ENCODE measurements around the gene ACOD1. TPM values are rescaled to one million over a fixed set of nuclear protein-coding genes. Genes with fewer than 3 reads are reported as not detected.

The ACOD1 gene
- total RNA-seq, 2 experiments from 2014 or later = not detected

DNA sequence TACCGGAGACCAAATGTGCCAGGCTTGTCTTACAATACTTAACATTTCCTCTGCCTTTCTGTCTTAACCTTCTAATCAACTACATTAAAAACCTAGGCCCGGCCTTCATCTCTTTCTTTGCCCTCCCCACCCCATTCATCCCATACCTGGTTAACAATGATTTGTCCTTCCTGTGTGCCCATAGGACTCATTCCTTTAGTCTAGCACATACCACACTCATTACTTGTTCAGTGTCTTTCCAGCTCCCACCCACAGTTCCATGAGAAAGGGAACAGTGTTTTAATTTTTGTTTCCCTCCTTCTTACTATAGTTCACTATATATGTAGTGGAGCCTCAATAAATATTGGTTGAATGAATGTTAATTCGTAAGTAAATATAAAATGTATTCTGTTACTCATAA is 46.0 kb downstream of the ACOD1 start:
- peaks cover 36% of the 10 kb centered on the region for H3K36me3 Mint-ChIP-seq
- ChIA-PET POLR2A (interaction anchor here (5.5 kb wide), 1 partner anchor 32 kb away, joined by 54 read pairs; the partner anchor contains the start of gene FBXL3), CTCF (no interaction called here)
- H3K27ac Mint-ChIP-seq = no peak overlapping the region
- peak overlapping the region; percentile 1 for H3K4me3 Mint-ChIP-seq
- intact Hi-C loops (cut with micrococcal nuclease) = loop anchor here (10.0 kb wide), 1 partner anchor 701 kb away; the partner anchor contains the start of gene SLAIN1
- no peaks in the 10 kb centered on the region for H3K27me3 Mint-ChIP-seq
- DNase-seq = no peak
- no peaks in the 10 kb centered on the region for H3K9me3 Mint-ChIP-seq
- peaks cover 43% of the 10 kb centered on the region for H3K4me1 Mint-ChIP-seq (ENCODE audit: low read depth)

DNA sequence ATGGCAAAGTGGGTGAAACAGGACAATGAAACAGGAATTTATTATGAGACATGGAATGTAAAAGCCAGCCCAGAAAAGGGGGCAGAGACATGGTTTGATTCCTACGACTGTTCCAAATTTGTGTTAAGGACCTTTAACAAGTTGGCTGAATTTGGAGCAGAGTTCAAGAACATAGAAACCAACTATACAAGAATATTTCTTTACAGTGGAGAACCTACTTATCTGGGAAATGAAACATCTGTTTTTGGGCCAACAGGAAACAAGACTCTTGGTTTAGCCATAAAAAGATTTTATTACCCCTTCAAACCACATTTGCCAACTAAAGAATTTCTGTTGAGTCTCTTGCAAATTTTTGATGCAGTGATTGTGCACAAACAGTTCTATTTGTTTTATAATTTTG is 52.2 kb downstream of the ACOD1 start:
- Mint-ChIP-seq H3K9me3 (no peaks in the 10 kb centered on the region), H3K4me3 (no peak overlapping the region), H3K4me1 (ENCODE audit: low read depth) (peaks cover 28% of the 10 kb centered on the region), H3K27ac (no peak overlapping the region), H3K27me3 (no peaks in the 10 kb centered on the region), H3K36me3 (peaks cover 37% of the 10 kb centered on the region)
- no peak for DNase-seq
- intact Hi-C loops (cut with micrococcal nuclease) = no loop called here
- POLR2A ChIA-PET = interaction anchor here (1.8 kb wide), 1 partner anchor 8 kb away, joined by 10 read pairs; no protein-coding TSS in a partner anchor
- CTCF ChIA-PET = no interaction called here

DNA sequence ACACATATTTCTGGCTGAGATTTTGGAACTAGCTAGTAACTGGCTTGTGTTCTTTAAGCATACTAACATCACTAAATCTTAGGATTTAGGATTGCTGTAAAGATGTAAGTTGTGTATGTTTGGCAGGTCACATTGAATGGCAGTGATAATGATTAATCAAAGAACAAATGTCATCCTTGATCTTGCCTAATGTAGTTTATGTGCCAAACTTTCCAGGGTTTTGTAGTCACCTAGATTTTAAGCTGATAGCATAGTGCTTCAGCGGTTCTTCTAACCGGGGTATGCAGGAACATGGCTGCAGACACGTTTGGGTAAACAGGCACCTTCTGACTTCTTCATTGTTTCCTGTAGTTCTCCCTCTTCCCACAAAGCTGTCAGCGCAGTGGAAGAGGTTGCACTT is 53.2 kb downstream of the ACOD1 start:
- H3K36me3 Mint-ChIP-seq = peaks cover 31% of the 10 kb centered on the region
- H3K27ac Mint-ChIP-seq = peak overlapping the region; percentile 61
- no peak overlapping the region for H3K4me3 Mint-ChIP-seq
- ChIA-PET POLR2A (interaction anchor here (1.2 to 1.8 kb wide), 3 partner anchors 9 to 25 kb away, joined by 3 to 10 read pairs (median 4); partner anchors contain the start of gene FBXL3), CTCF (interaction anchor here (0.9 to 2.1 kb wide), 7 partner anchors 9 to 476 kb away, joined by 3 to 21 read pairs (median 6); partner anchors contain the start of gene CLN5)
- no peaks in the 10 kb centered on the region for H3K9me3 Mint-ChIP-seq
- intact Hi-C loops (cut with micrococcal nuclease) = no loop called here
- H3K27me3 Mint-ChIP-seq = no peaks in the 10 kb centered on the region
- H3K4me1 Mint-ChIP-seq (ENCODE audit: low read depth) = peaks cover 32% of the 10 kb centered on the region
- DNase-seq = no peak

DNA sequence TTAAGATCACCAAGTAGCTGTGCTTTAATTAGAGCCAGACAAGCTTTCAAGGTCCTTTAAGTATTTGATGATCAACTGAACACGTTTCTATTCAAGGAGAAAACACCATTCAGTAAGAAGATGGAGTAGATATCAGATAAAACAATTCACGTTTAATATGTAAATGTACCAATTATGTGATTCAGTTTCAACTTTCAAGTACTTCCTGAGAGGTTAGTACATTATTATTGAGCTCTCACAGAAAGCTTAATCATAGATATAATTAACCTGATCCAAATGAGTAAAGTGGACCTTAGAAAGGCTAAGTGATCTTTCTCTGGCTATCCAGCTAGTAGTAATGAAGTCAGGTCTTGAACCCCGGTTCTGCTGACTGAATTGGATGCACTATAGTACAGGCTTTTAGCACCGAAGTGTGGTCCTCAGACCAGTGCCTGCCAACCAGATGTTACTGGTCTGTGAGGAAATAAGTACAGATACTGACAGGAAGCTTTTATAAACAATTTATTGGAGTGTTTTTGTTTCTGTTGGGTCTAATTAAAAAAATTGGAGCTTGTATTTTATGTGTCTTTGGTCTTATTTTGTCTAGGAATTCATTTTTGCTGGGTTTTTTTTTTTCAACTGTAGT is 53.8 kb downstream of the ACOD1 start:
- intact Hi-C loops (cut with micrococcal nuclease) = loop anchor here (1.0 kb wide), 1 partner anchor 10 kb away; the partner anchor contains the start of gene CLN5
- Mint-ChIP-seq H3K27me3 (no peaks in the 10 kb centered on the region), H3K4me1 (ENCODE audit: low read depth) (peaks cover 34% of the 10 kb centered on the region), H3K27ac (peak overlapping the region; percentile 61), H3K36me3 (peaks cover 29% of the 10 kb centered on the region), H3K4me3 (no peak overlapping the region), H3K9me3 (no peaks in the 10 kb centered on the region)
- DNase-seq = no peak
- ChIA-PET CTCF (interaction anchor here (0.9 to 2.1 kb wide), 7 partner anchors 10 to 476 kb away, joined by 3 to 21 read pairs (median 6); partner anchors contain the start of gene CLN5), POLR2A (interaction anchor here (1.2 to 1.8 kb wide), 3 partner anchors 9 to 24 kb away, joined by 3 to 10 read pairs (median 4); partner anchors contain the start of gene FBXL3)

DNA sequence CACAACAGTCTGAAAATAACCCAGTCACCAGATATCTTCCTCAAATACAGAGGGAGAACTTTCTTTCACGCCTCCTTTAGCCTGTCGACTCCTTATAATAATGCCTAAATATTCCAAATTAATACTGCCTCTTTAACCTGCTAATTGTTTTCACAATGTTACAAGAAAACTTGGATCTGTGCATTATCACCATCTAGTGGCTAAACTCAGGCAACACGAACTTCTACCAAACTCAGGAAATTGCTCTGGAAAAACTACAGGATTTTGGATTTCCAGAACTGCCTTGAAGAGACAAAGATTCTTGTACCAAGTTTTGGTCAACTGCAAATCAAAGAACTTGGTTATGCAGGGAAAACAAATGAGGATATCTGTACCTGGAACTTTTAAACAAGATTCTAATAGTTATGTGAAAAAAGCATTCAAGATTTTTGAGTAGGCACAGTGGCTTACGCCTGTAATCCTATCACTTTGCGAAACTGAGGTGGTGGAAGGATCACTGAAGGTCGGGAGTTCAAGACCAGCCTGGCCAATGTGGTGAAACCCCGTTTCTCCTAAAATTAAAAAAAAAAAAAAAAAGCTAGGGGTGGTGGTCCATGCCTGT is 54.4 kb downstream of the ACOD1 start:
- Mint-ChIP-seq H3K36me3 (peaks cover 30% of the 10 kb centered on the region), H3K27me3 (no peaks in the 10 kb centered on the region), H3K4me3 (no peak overlapping the region), H3K4me1 (ENCODE audit: low read depth) (peaks cover 39% of the 10 kb centered on the region), H3K9me3 (no peaks in the 10 kb centered on the region), H3K27ac (peak overlapping the region; percentile 1)
- intact Hi-C loops (cut with micrococcal nuclease) = loop anchor here (1.0 kb wide), 1 partner anchor 10 kb away; the partner anchor contains the start of gene CLN5
- ChIA-PET CTCF (interaction anchor here (0.6 to 2.1 kb wide), 7 partner anchors 10 to 1403 kb away, joined by 3 to 21 read pairs (median 6); partner anchors contain the start of gene CLN5), POLR2A (interaction anchor here (1.4 to 1.8 kb wide), 2 partner anchors 10 to 12 kb away, joined by 3 to 10 read pairs; no protein-coding TSS in a partner anchor)
- DNase-seq = no peak

Other genes with a start within 250 kb of the ACOD1 start
- gene KCTD12, start 62.1 kb upstream of the ACOD1 start, total RNA-seq = 1 to 10 TPM; 6.1 to 6.7 TPM
- gene CLN5, start 43.6 kb downstream of the ACOD1 start, total RNA-seq = 10 to 100 TPM; 12.4 to 14.0 TPM
- gene FBXL3, start 78.6 kb downstream of the ACOD1 start, total RNA-seq = 10 to 100 TPM; 35.6 to 35.7 TPM